HT-29 (cell line): ENCODE results near the gene ZNF346. TPM values are rescaled to one million over a fixed set of nuclear protein-coding genes. Genes with fewer than 3 reads are reported as not detected.

Experiments used
- DNase-seq: peaks from one replicate; pipeline ENCODE4 v3.0.0-alpha.2; 2015; ENCODE audit warnings: low spot score
- total RNA-seq: library from RNA; depleted of rRNA; stranded (reverse); fragments of >200 nt; shearing (Covaris generic); gene quantifications from 2 replicates; pipeline ENCODE4 v1.2.3, GENCODE V29; 2014

The ZNF346 gene
- total RNA-seq, 1 experiment from 2014 or later, result 15.9 TPM

GRCh38 chr5:177066224-177066623 is 43.7 kb downstream of the ZNF346 start:
- no peak for DNase-seq

GRCh38 chr5:177067503-177067902 is 45.0 kb downstream of the ZNF346 start:
- DNase-seq, result no peak

GRCh38 chr5:177070536-177071191 is 48.2 kb downstream of the ZNF346 start:
- DNase-seq, result no peak

- peak; percentile 94 for DNase-seq
These were observed 49.3 kb downstream of the ZNF346 start for GRCh38 chr5:177071666-177072385.

GRCh38 chr5:177077335-177077734 is 54.8 kb downstream of the ZNF346 start:
- DNase-seq, result peak; percentile 24

- no peak for DNase-seq
These were observed 57.1 kb downstream of the ZNF346 start for GRCh38 chr5:177079606-177080005.

GRCh38 chr5:177080265-177080664 is 57.8 kb downstream of the ZNF346 start:
- no peak for DNase-seq

GRCh38 chr5:177081859-177082258 is 59.4 kb downstream of the ZNF346 start:
- no peak for DNase-seq

- DNase-seq, result no peak
These were observed 60.9 kb downstream of the ZNF346 start for GRCh38 chr5:177083357-177083756.

GRCh38 chr5:177084175-177084574 is 61.7 kb downstream of the ZNF346 start:
- no peak for DNase-seq

GRCh38 chr5:177085985-177086653 is 63.6 kb downstream of the ZNF346 start:
- peak; percentile 61 for DNase-seq

- peak; percentile 92 for DNase-seq
These were observed 64.3 kb downstream of the ZNF346 start, which contains the start of gene FGFR4 for GRCh38 chr5:177086654-177087397. TSS of gene FGFR4 (plus strand) at chr5:177086915. CDS start at chr5:177089603, 2,688 bp downstream.

GRCh38 chr5:177087398-177088005 is 65.0 kb downstream of the ZNF346 start:
- DNase-seq, result peak; percentile 52

GRCh38 chr5:177089127-177089526 is 66.6 kb downstream of the ZNF346 start:
- DNase-seq, result no peak

- DNase-seq, result no peak
These were observed 67.5 kb downstream of the ZNF346 start for GRCh38 chr5:177089825-177090641.

- DNase-seq, result no peak
These were observed 68.3 kb downstream of the ZNF346 start for GRCh38 chr5:177090813-177091212.

GRCh38 chr5:177091232-177091631 is 68.7 kb downstream of the ZNF346 start:
- no peak for DNase-seq

GRCh38 chr5:177092178-177093081 is 69.9 kb downstream of the ZNF346 start:
- no peak for DNase-seq

- no peak for DNase-seq
These were observed 70.7 kb downstream of the ZNF346 start for GRCh38 chr5:177093082-177093712.
